Esophagus muscularis mucosa (tissue), 4 donors: ENCODE measurements around the gene ZNF613.

ENCODE experiments used
- EP300 ChIP-seq: sonication (generic); formaldehyde crosslinking; IDR thresholded peaks from one replicate; pipeline ENCODE4 v1.6.1; 2017; ENCODE audit warnings: antibody characterized with exemption
- POLR2A ChIP-seq: fragments of 450-650 bp; IDR thresholded peaks from one replicate; pipeline ENCODE4 v1.6.1; 2017; ENCODE audit warnings: antibody characterized with exemption, moderate library complexity, mild to moderate bottlenecking, low read depth
- TF ChIP-seq, protein P1 (sequence below), 3 experiments: fragments of 200-600 bp in 2 of 3; fragments of 450-650 bp in 1 of 3; sonication (generic) in 2 of 3; IDR thresholded peaks; one replicate each; pipeline ENCODE4 v1.5.1; 2017 to 2019; ENCODE audit warnings: antibody characterized with exemption in 3 of 3, mild to moderate bottlenecking in 2 of 3, moderate library complexity in 1 of 3

DNA sequence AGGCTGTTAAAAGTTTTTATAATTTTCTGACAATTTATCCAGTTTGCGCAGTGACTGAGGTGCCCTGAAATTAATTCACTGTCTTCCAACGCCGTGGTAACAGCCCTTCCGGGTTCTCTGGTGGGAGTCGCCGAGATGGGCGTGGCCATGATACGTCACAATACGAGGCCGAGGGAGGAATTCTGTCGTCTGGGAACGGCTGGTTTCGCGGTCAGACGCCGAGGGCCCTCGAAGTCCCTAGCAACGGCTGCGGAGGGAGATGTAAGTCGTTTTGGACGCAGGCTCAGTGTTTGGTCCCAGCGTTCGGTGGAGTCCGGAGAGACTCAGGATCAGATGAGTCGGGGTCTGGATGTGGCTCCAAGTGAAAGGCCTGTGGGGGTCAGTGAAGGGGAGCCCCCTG, 21.7 kb downstream of the ZNF613 start:
- TF ChIP-seq, protein P1, sequence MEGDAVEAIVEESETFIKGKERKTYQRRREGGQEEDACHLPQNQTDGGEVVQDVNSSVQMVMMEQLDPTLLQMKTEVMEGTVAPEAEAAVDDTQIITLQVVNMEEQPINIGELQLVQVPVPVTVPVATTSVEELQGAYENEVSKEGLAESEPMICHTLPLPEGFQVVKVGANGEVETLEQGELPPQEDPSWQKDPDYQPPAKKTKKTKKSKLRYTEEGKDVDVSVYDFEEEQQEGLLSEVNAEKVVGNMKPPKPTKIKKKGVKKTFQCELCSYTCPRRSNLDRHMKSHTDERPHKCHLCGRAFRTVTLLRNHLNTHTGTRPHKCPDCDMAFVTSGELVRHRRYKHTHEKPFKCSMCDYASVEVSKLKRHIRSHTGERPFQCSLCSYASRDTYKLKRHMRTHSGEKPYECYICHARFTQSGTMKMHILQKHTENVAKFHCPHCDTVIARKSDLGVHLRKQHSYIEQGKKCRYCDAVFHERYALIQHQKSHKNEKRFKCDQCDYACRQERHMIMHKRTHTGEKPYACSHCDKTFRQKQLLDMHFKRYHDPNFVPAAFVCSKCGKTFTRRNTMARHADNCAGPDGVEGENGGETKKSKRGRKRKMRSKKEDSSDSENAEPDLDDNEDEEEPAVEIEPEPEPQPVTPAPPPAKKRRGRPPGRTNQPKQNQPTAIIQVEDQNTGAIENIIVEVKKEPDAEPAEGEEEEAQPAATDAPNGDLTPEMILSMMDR (IDR thresholded peaks at IDR 0.05) = no peak
- TF ChIP-seq POLR2A (no peak), EP300 (no peak)
